ENCODE data around the gene GPC3. TPM values are rescaled to one million over a fixed set of nuclear protein-coding genes. Genes with fewer than 3 reads are reported as not detected.

Gene GPC3
- total RNA-seq, 1 donor from 2014 or later: 0.26 TPM

GRCh38 chrX:134000260-134001245 lies 15.2 kb upstream of the GPC3 start:
- Histone ChIP-seq H3K36me3 (ENCODE audit: control insufficient read depth, insufficient read depth, low read length) (no peaks in the 10 kb centered on the region), H3K4me3 (ENCODE audit: low read depth, low read length) (no peak overlapping the region), H3K27me3 (ENCODE audit: control insufficient read depth, insufficient read depth, low read length) (no peaks in the 10 kb centered on the region)
- TF ChIP-seq CTCF (IDR thresholded peaks at IDR 0.05; ENCODE audit: insufficient read depth, low read length, severe bottlenecking): no peak
- DNase-seq (ENCODE audit: low read depth) (no peak), FAIRE-seq (peak; percentile 28)

GRCh38 chrX:133999031-133999705 lies 13.8 kb upstream of the GPC3 start:
- no peak overlapping the region for H3K4me3 ChIP-seq (ENCODE audit: low read depth, low read length)
- TF ChIP-seq CTCF (IDR thresholded peaks at IDR 0.05; ENCODE audit: insufficient read depth, low read length, severe bottlenecking): no peak
- DNase-seq (ENCODE audit: low read depth) (no peak), FAIRE-seq (peak; percentile 73)
- no peaks in the 10 kb centered on the region for H3K27me3 ChIP-seq (ENCODE audit: control insufficient read depth, insufficient read depth, low read length)
- H3K36me3 ChIP-seq (ENCODE audit: control insufficient read depth, insufficient read depth, low read length): no peaks in the 10 kb centered on the region

- Histone ChIP-seq H3K36me3 (ENCODE audit: control insufficient read depth, insufficient read depth, low read length) (no peaks in the 10 kb centered on the region), H3K4me3 (ENCODE audit: low read depth, low read length) (no peak overlapping the region), H3K27me3 (ENCODE audit: control insufficient read depth, insufficient read depth, low read length) (no peaks in the 10 kb centered on the region)
- TF ChIP-seq CTCF (IDR thresholded peaks at IDR 0.05; ENCODE audit: insufficient read depth, low read length, severe bottlenecking): no peak
- FAIRE-seq (no peak), DNase-seq (ENCODE audit: low read depth) (no peak)
Observed at GRCh38 chrX:133995759-133996158, 10.4 kb upstream of the GPC3 start.

- Histone ChIP-seq H3K36me3 (ENCODE audit: control insufficient read depth, insufficient read depth, low read length) (no peaks in the 10 kb centered on the region), H3K4me3 (ENCODE audit: low read depth, low read length) (no peak overlapping the region), H3K27me3 (ENCODE audit: control insufficient read depth, insufficient read depth, low read length) (no peaks in the 10 kb centered on the region)
- DNase-seq (ENCODE audit: low read depth) (no peak), FAIRE-seq (no peak)
- TF ChIP-seq CTCF (IDR thresholded peaks at IDR 0.05; ENCODE audit: insufficient read depth, low read length, severe bottlenecking): no peak
Observed at GRCh38 chrX:133994576-133994975, 9.2 kb upstream of the GPC3 start.

- no peak overlapping the region for H3K4me3 ChIP-seq (ENCODE audit: low read depth, low read length)
- no peaks in the 10 kb centered on the region for H3K27me3 ChIP-seq (ENCODE audit: control insufficient read depth, insufficient read depth, low read length)
- no peak for FAIRE-seq
- H3K36me3 ChIP-seq (ENCODE audit: control insufficient read depth, insufficient read depth, low read length): no peaks in the 10 kb centered on the region
- no peak for TF ChIP-seq CTCF (IDR thresholded peaks at IDR 0.05; ENCODE audit: insufficient read depth, low read length, severe bottlenecking)
- no peak for DNase-seq (ENCODE audit: low read depth)
Observed at GRCh38 chrX:133992882-133993281, 7.5 kb upstream of the GPC3 start.

Measured in bronchial epithelial cell (primary cell).